Liver (tissue), 9 donors: ENCODE measurements around the gene PIGK. TPM values are rescaled to one million over a fixed set of nuclear protein-coding genes. Genes with fewer than 3 reads are reported as not detected.

Experiments used
- DNase-seq: peaks from one replicate; pipeline ENCODE4 v3.0.0-alpha.2; 2017; ENCODE audit warnings: low spot score
- H3K27ac ChIP-seq, 2 donors: one replicate each; pipeline ENCODE4 v1.7.0; 2013; ENCODE audit warnings: inconsistent platforms in 2 of 2, low read length in 2 of 2, control low read depth in 1 of 2, low read depth in 1 of 2, mild to moderate bottlenecking in 1 of 2
- H3K27me3 ChIP-seq, 4 donors: one replicate each; pipeline versions ENCODE4 v1.6.1 to v1.7.0; 2013; ENCODE audit warnings: low read length in 3 of 4, inconsistent platforms in 1 of 4, mild to moderate bottlenecking in 1 of 4, moderate library complexity in 1 of 4; ENCODE audit not compliant: control insufficient read depth in 4 of 4, insufficient read depth in 4 of 4
- H3K36me3 ChIP-seq, 4 donors: one replicate each; pipeline versions ENCODE4 v1.6.1 to v1.7.0; 2013; ENCODE audit warnings: low read length in 3 of 4, mild to moderate bottlenecking in 3 of 4, low read depth in 1 of 4, moderate library complexity in 1 of 4; ENCODE audit not compliant: control insufficient read depth in 4 of 4, insufficient read depth in 3 of 4
- H3K4me1 ChIP-seq, 4 donors: one replicate each; pipeline versions ENCODE4 v1.6.1 to v1.7.0; 2013; ENCODE audit warnings: low read length in 3 of 4, mild to moderate bottlenecking in 3 of 4, moderate library complexity in 1 of 4; ENCODE audit not compliant: control insufficient read depth in 4 of 4, insufficient read depth in 4 of 4
- H3K4me3 ChIP-seq, 3 donors: one replicate each; pipeline versions ENCODE4 v1.6.1 to v1.7.0; 2013; ENCODE audit warnings: low read length in 3 of 3, control low read depth in 1 of 3, low read depth in 1 of 3, mild to moderate bottlenecking in 1 of 3
- H3K9ac ChIP-seq, 2 donors: one replicate each; pipeline ENCODE4 v1.7.0; 2013; ENCODE audit warnings: low read length in 2 of 2, mild to moderate bottlenecking in 2 of 2, moderate library complexity in 2 of 2, control low read depth in 1 of 2, low read depth in 1 of 2
- H3K9me3 ChIP-seq, 4 donors: one replicate each; pipeline versions ENCODE4 v1.6.1 to v1.7.0; 2013; ENCODE audit warnings: low read length in 3 of 4; ENCODE audit not compliant: control insufficient read depth in 4 of 4
- EGR1 ChIP-seq, 2 donors: IDR thresholded peaks; 2 replicates each; pipeline ENCODE4 v1.6.1; 2016 to 2018; ENCODE audit warnings: antibody characterized with exemption in 2 of 2, low read depth in 2 of 2
- FOXA1 ChIP-seq: IDR thresholded peaks from 2 replicates; pipeline ENCODE4 v1.6.1; 2016; ENCODE audit warnings: antibody characterized with exemption
- FOXA2 ChIP-seq: IDR thresholded peaks from 2 replicates; pipeline ENCODE4 v1.6.1; 2016; ENCODE audit warnings: antibody characterized with exemption
- GABPA ChIP-seq, 2 donors: IDR thresholded peaks in 1 of 2; conservative IDR thresholded peaks in 1 of 2; 2 replicates each; pipeline ENCODE4 v1.6.1; 2016; ENCODE audit warnings: antibody characterized with exemption in 2 of 2, mild to moderate bottlenecking in 1 of 2, moderate library complexity in 1 of 2
- HNF4A ChIP-seq, 2 donors: conservative IDR thresholded peaks; 2 replicates each; pipeline ENCODE4 v1.6.1; 2016; ENCODE audit warnings: antibody characterized with exemption in 2 of 2, mild to moderate bottlenecking in 2 of 2
- HNF4G ChIP-seq: IDR thresholded peaks from 2 replicates; pipeline ENCODE4 v1.6.1; 2016; ENCODE audit warnings: antibody characterized with exemption
- JUND ChIP-seq, 2 donors: IDR thresholded peaks; 2 replicates each; pipeline ENCODE4 v1.6.1; 2016; ENCODE audit warnings: antibody characterized with exemption in 2 of 2
- MAX ChIP-seq: IDR thresholded peaks from 2 replicates; pipeline ENCODE4 v1.6.1; 2016; ENCODE audit warnings: antibody characterized with exemption
- NR2F2 ChIP-seq: IDR thresholded peaks from 2 replicates; pipeline ENCODE4 v1.6.1; 2016; ENCODE audit warnings: antibody characterized with exemption
- RAD21 ChIP-seq, 2 donors: IDR thresholded peaks; 2 replicates each; pipeline ENCODE4 v1.6.1; 2016; ENCODE audit warnings: antibody characterized with exemption in 2 of 2, mild to moderate bottlenecking in 2 of 2
- REST ChIP-seq: IDR thresholded peaks from 2 replicates; pipeline ENCODE4 v1.6.1; 2016; ENCODE audit warnings: antibody characterized with exemption, mild to moderate bottlenecking
- RXRA ChIP-seq, 2 donors: IDR thresholded peaks; 2 replicates each; pipeline ENCODE4 v1.6.1; 2017 to 2018; ENCODE audit warnings: antibody characterized with exemption in 2 of 2, mild to moderate bottlenecking in 1 of 2
- SP1 ChIP-seq: IDR thresholded peaks from 2 replicates; pipeline ENCODE4 v1.6.1; 2018; ENCODE audit warnings: antibody characterized with exemption, mild to moderate bottlenecking
- TAF1 ChIP-seq: conservative IDR thresholded peaks from 2 replicates; pipeline ENCODE4 v1.6.1; 2016; ENCODE audit warnings: antibody characterized with exemption, mild to moderate bottlenecking
- YY1 ChIP-seq: IDR thresholded peaks from 2 replicates; pipeline ENCODE4 v1.6.1; 2016; ENCODE audit warnings: antibody characterized with exemption, mild to moderate bottlenecking
- ZBTB33 ChIP-seq: IDR thresholded peaks from 2 replicates; pipeline ENCODE4 v1.6.1; 2016; ENCODE audit warnings: antibody characterized with exemption
- WGBS: extraction: QIAGEN DNeasy Blood & Tissue Kit; methylation state at CpG from one replicate; pipeline ENCODE4 v1.1.7; 2013; 5-methylcytosine and 5-hydroxymethylcytosine counted together
- polyA plus RNA-seq, 2 donors: library from polyadenylated mRNA; stranded (reverse) in 1 of 2; unstranded in 1 of 2; fragments of 200-250 nt in 1 of 2; fragments of >200 nt in 1 of 2; fragmentation: Nextera tagmentation in 1 of 2; extraction: Ambion mirVana in 1 of 2; gene quantifications; one replicate each; pipeline versions ENCODE4 v1.2.1 to v1.2.3, GENCODE V29; 2013 to 2015
- total RNA-seq, 2 donors: library from RNA; depleted of rRNA; stranded (reverse); fragments of >200 nt; gene quantifications; one replicate each; pipeline ENCODE4 v1.2.3, GENCODE V29; 2014
- TF ChIP-seq, protein P1 (sequence below): fragments of 150-350 bp; IDR thresholded peaks from 2 replicates; pipeline ENCODE4 v1.5.1; 2017; ENCODE audit warnings: improper control_type of control experiment, low read depth, low read length; ENCODE audit not compliant: missing input control
- donor health status: healthy.
- donor health status: healthy.
- donor health status: healthy.
- donor health status: healthy.
- donor health status: healthy.

PIGK gene
- total and polyA plus RNA-seq, 4 donors: 10.8 to 15.6 (median 14.4) TPM

DNA sequence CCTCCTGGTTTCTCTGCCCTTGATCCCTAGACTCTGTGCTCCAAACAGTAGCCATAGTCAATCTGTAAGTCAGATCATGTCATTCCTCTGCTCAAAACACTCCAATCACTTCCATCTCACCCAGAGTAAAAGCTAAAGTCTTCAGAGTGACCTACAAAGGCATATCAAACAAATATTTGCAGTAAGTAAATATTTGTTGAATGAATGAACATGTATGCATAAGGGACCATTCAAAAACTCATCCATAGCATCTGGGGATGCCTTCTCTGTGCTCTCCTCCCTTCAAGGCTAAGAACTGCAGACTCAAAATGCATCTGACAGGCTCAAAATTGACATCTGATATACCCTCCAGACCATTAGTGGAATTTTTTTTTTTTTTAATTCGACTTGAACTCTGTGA, 44.5 kb upstream of the PIGK start:
- no peaks in the 10 kb centered on the region for H3K27me3 ChIP-seq
- DNase-seq: no peak
- H3K4me1 ChIP-seq: no peaks in the 10 kb centered on the region
- 41% methylated on average over 1 of the region's 1 CpG for WGBS
- no peaks in the 10 kb centered on the region for H3K9me3 ChIP-seq
- no peak overlapping the region for H3K27ac ChIP-seq
- no peaks in the 10 kb centered on the region for H3K36me3 ChIP-seq
- H3K4me3 ChIP-seq: no peak overlapping the region
- TF ChIP-seq FOXA2 (no peak), FOXA1 (no peak), MAX (no peak), HNF4A (conservative IDR thresholded peaks at IDR 0.05) (no peak), REST (no peak), HNF4G (no peak), EGR1 (IDR thresholded peaks at IDR 0.05; ENCODE audit: low read depth in 2 of 2) (no peak), SP1 (no peak), JUND (IDR thresholded peaks at IDR 0.05) (no peak), YY1 (no peak), RXRA (IDR thresholded peaks at IDR 0.05) (no peak)
- TF ChIP-seq, protein P1, sequence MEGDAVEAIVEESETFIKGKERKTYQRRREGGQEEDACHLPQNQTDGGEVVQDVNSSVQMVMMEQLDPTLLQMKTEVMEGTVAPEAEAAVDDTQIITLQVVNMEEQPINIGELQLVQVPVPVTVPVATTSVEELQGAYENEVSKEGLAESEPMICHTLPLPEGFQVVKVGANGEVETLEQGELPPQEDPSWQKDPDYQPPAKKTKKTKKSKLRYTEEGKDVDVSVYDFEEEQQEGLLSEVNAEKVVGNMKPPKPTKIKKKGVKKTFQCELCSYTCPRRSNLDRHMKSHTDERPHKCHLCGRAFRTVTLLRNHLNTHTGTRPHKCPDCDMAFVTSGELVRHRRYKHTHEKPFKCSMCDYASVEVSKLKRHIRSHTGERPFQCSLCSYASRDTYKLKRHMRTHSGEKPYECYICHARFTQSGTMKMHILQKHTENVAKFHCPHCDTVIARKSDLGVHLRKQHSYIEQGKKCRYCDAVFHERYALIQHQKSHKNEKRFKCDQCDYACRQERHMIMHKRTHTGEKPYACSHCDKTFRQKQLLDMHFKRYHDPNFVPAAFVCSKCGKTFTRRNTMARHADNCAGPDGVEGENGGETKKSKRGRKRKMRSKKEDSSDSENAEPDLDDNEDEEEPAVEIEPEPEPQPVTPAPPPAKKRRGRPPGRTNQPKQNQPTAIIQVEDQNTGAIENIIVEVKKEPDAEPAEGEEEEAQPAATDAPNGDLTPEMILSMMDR: no peak
- no peak overlapping the region for H3K9ac ChIP-seq

DNA sequence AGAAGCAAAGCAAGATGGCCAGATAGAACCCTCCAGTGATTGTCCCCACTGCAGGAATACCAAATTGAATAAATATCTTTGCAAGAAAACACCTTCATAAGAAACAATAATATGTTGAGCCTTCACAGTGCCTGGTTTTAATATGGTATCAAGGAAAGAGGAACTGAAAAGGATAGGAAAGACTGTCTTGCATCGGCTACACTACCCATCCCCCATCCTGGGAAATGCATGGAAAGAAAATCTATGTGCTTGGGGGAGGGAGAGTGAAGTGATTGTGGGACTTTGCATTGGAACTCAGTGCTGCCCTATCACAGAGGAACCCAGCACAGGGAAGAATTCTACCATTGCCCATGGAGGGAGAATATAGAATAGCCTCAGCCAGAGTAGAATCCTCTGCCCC, 34.0 kb upstream of the PIGK start:
- 76% methylated on average over 1 of the region's 1 CpG for WGBS
- DNase-seq: no peak
- no peaks in the 10 kb centered on the region for H3K4me1 ChIP-seq
- H3K27me3 ChIP-seq: no peaks in the 10 kb centered on the region
- H3K4me3 ChIP-seq: no peak overlapping the region
- TF ChIP-seq RXRA (IDR thresholded peaks at IDR 0.05) (no peak), MAX (no peak), NR2F2 (no peak), JUND (IDR thresholded peaks at IDR 0.05) (no peak), ZBTB33 (no peak), REST (no peak), RAD21 (IDR thresholded peaks at IDR 0.05) (no peak), GABPA (IDR thresholded peaks at IDR 0.05 in 1 of 2, conservative IDR thresholded peaks at IDR 0.05 in 1 of 2) (no peak), TAF1 (no peak), HNF4A (conservative IDR thresholded peaks at IDR 0.05) (no peak)
- H3K9me3 ChIP-seq: peaks cover 0 to 12% (median 6%) of the 10 kb centered on the region in 4 donors
- no peak overlapping the region for H3K27ac ChIP-seq
- no peak overlapping the region for H3K9ac ChIP-seq
- H3K36me3 ChIP-seq: no peaks in the 10 kb centered on the region
